Cardiac muscle cell (in vitro differentiated cells and primary cell): ENCODE data around the gene HSPA14. TPM values are rescaled to one million over a fixed set of nuclear protein-coding genes. Genes with fewer than 3 reads are reported as not detected.
A peak's percentile ranks its signal among the peaks of the same experiment; 100 is the strongest.

Source experiments
- DNase-seq, 2 donors: peaks; one replicate each; pipeline versions ENCODE4 v3.0.0 to v3.0.0-alpha.2; 2010 to 2017; ENCODE audit warnings: low read depth in 1 of 2, low spot score in 1 of 2
- H3K27ac ChIP-seq: fragments of 200-600 bp; sonication (generic); 2 replicates; pipeline ENCODE4 v1.5.1; 2016
- H3K27me3 ChIP-seq: fragments of 200-600 bp; sonication (generic); 2 replicates; pipeline ENCODE4 v1.6.0; 2016; ENCODE audit warnings: control low read depth
- H3K36me3 ChIP-seq: fragments of 200-600 bp; sonication (generic); 2 replicates; pipeline ENCODE4 v1.5.1; 2016; ENCODE audit warnings: control low read depth
- H3K4me1 ChIP-seq: fragments of 200-600 bp; sonication (generic); 2 replicates; pipeline ENCODE4 v1.8.1; 2017; ENCODE audit warnings: low read depth, mild to moderate bottlenecking, mixed run types
- H3K4me3 ChIP-seq: fragments of 200-600 bp; sonication (generic); 2 replicates; pipeline ENCODE4 v1.5.1; 2016; ENCODE audit warnings: mild to moderate bottlenecking
- H3K9me3 ChIP-seq: fragments of 200-600 bp; sonication (generic); 2 replicates; pipeline ENCODE4 v1.5.1; 2017; ENCODE audit warnings: low read depth, mild to moderate bottlenecking, control low read depth
- polyA plus RNA-seq: library from polyadenylated mRNA; unstranded; fragments of >200 nt; fragmentation: Nextera tagmentation; extraction: Ambion mirVana; gene quantifications from 2 replicates; pipeline ENCODE4 v1.2.1, GENCODE V29; 2016
- total RNA-seq: library from RNA; depleted of rRNA; stranded (reverse); fragments of >200 nt; gene quantifications from 2 replicates; pipeline ENCODE4 v1.2.3, GENCODE V29; 2016
- TF ChIP-seq, protein P1 (sequence below): IDR thresholded peaks from 2 replicates; pipeline ENCODE4 v1.5.1; 2012; ENCODE audit warnings: low read depth, mild to moderate bottlenecking, low read length

HSPA14 gene
- total and polyA plus RNA-seq, 2 experiments from 2014 or later: 14.0 to 19.3 TPM

DNA sequence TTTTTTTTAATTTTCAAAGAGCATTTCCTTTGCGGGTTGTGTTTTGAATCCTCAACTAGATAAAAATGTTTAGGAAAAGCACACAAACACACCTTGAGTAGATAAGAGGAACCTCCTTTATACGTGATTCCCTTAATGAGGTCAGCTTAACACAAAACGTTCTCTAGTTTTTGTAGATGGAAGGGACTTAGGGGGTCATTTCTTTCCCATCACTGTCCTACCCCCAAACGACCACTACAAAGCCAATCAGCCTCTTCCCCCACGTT, 41.8 kb downstream of the HSPA14 start:
- TF ChIP-seq, protein P1, sequence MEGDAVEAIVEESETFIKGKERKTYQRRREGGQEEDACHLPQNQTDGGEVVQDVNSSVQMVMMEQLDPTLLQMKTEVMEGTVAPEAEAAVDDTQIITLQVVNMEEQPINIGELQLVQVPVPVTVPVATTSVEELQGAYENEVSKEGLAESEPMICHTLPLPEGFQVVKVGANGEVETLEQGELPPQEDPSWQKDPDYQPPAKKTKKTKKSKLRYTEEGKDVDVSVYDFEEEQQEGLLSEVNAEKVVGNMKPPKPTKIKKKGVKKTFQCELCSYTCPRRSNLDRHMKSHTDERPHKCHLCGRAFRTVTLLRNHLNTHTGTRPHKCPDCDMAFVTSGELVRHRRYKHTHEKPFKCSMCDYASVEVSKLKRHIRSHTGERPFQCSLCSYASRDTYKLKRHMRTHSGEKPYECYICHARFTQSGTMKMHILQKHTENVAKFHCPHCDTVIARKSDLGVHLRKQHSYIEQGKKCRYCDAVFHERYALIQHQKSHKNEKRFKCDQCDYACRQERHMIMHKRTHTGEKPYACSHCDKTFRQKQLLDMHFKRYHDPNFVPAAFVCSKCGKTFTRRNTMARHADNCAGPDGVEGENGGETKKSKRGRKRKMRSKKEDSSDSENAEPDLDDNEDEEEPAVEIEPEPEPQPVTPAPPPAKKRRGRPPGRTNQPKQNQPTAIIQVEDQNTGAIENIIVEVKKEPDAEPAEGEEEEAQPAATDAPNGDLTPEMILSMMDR: no peak
- no peak for DNase-seq
- H3K4me1 ChIP-seq: peaks cover 11% of the 10 kb centered on the region
- peak overlapping the region; percentile 84 for H3K4me3 ChIP-seq
- no peaks in the 10 kb centered on the region for H3K9me3 ChIP-seq
- no peaks in the 10 kb centered on the region for H3K36me3 ChIP-seq
- no peaks in the 10 kb centered on the region for H3K27me3 ChIP-seq
- no peak overlapping the region for H3K27ac ChIP-seq

DNA sequence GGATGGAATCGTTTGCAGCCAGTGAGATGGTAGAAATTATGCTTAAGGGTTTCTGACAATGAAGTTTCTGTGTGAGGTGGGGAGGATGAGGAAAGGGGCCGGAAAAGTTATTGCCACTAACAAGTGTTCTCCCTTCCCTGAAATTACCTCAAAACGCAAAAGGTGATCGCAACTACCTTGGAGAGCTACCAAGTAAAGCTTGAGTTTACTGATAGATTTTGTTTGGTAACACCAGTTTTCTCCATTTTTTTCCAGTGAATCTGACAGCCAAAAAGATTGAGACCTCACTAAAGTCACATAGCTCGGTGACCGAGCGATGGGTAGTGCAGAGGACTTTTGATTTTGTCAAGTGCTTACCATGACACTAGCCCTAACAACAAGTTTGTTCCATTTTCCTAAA, 42.1 kb downstream of the HSPA14 start:
- peak in 1 of 2 donors; percentile 5 for DNase-seq
- TF ChIP-seq, protein P1: no peak
- H3K4me3 ChIP-seq: peak overlapping the region; percentile 84
- H3K36me3 ChIP-seq: no peaks in the 10 kb centered on the region
- H3K27ac ChIP-seq: no peak overlapping the region
- no peaks in the 10 kb centered on the region for H3K27me3 ChIP-seq
- peaks cover 11% of the 10 kb centered on the region for H3K4me1 ChIP-seq
- no peaks in the 10 kb centered on the region for H3K9me3 ChIP-seq

DNA sequence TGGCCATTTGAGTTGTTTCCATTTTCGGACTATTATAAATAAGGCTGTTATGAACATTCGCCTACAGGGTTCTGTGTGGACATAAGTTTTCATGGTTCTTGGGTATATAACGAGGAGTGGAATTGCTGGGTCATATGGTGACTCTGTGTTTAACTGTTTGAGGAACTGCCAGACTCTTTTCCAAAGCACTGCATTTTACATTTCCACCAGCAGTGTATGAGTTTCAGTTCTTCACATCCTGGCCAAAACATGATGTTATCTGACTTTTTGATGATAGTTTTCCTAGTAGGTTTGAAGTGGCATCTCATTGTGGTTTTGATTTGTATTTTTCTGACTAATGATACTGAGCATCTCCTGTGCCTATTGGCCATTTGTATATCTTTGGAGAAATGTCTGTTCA, 46.0 kb downstream of the HSPA14 start:
- TF ChIP-seq, protein P1: no peak
- H3K4me1 ChIP-seq: no peaks in the 10 kb centered on the region
- no peaks in the 10 kb centered on the region for H3K9me3 ChIP-seq
- no peaks in the 10 kb centered on the region for H3K27me3 ChIP-seq
- H3K36me3 ChIP-seq: no peaks in the 10 kb centered on the region
- H3K27ac ChIP-seq: no peak overlapping the region
- H3K4me3 ChIP-seq: no peak overlapping the region
- no peak for DNase-seq

DNA sequence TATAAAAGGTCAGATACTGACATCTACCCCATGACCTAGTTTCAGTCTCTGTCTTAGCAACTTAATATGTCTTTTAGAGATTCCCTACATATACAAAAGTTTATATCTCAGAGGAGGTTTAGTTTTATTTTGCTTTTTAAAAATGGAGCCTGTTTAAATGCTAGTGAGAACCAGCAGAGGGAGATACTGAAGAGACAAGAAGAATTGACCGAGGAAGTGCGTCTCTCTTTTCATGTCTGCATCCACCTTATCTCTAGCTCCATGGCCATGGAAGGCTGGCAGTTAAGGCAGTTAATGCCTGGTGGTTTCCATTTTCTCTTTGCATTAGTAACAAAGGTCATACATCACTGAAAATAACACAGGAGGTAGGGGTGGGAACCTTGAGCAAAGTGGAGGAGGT, 51.2 kb downstream of the HSPA14 start:
- Histone ChIP-seq H3K27ac (no peak overlapping the region), H3K9me3 (no peaks in the 10 kb centered on the region), H3K27me3 (no peaks in the 10 kb centered on the region), H3K4me3 (no peak overlapping the region), H3K36me3 (no peaks in the 10 kb centered on the region), H3K4me1 (no peaks in the 10 kb centered on the region)
- DNase-seq: peak in 1 of 2 donors; percentile 30
- TF ChIP-seq, protein P1: peak; percentile 29

DNA sequence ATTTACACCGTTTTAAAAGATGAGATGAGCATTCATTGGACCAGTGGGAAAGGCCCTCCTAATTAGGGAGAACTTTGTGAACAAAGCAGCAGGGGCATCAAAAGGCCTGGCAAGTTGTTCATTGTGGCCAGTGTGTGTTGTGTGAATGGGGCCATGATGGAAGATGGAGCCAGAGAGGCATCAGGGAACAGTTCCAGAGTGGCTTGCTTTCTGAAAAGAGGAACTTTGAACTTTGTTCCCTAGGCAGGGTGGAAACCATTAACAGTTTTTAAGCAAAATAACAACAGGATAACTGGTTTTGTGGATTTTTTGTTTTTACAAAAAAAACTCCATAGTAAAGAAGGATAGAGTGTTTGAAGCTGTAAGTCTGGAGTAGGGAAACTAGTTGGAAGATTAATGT, 53.0 kb downstream of the HSPA14 start:
- Histone ChIP-seq H3K4me3 (no peak overlapping the region), H3K36me3 (no peaks in the 10 kb centered on the region), H3K27me3 (no peaks in the 10 kb centered on the region), H3K27ac (no peak overlapping the region), H3K4me1 (no peaks in the 10 kb centered on the region), H3K9me3 (no peaks in the 10 kb centered on the region)
- TF ChIP-seq, protein P1: no peak
- DNase-seq: no peak

DNA sequence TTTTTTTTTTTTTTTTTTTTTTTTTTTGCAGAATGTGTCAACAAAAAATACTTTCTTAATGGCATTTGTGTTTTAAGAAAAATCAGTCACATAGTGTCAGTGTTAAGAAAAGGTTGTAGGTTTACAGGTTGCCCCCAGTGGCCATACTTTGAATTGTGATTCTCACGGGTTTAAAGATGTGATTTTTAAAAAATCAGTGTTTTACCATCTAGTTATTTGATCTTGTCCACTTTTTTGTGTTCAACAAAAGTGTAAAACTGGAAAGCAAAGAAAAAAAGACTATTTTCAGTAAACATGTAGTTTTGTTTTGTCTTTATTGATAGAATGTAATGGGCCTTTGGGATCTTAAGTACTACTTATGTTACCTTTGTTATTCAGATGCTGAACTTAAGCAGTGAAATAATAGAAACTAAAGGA, 66.2 kb downstream of the HSPA14 start:
- TF ChIP-seq, protein P1: peak; percentile 59
- peak; percentile 30 to 59 for DNase-seq
- no peaks in the 10 kb centered on the region for H3K27me3 ChIP-seq
- no peaks in the 10 kb centered on the region for H3K4me1 ChIP-seq
- H3K36me3 ChIP-seq: peaks cover 35% of the 10 kb centered on the region
- H3K4me3 ChIP-seq: no peak overlapping the region
- no peaks in the 10 kb centered on the region for H3K9me3 ChIP-seq
- no peak overlapping the region for H3K27ac ChIP-seq
